Stimulated activated CD4-positive, alpha-beta T cell treated with anti-CD3 and anti-CD28 coated beads, Interleukin-4, amount 100 ng/mL, for 4 hours (primary cell): ENCODE results near the gene PTPRM.

Experiments used
- DNase-seq, 2 experiments: peaks; one replicate each; pipeline ENCODE4 v3.0.0-alpha.2; 2020

PTPRM gene

GRCh38 chr18:7676253-7676873, 109.2 kb downstream of the PTPRM start:
- DNase-seq, result no peak

- DNase-seq, result no peak
These were observed 109.9 kb downstream of the PTPRM start for GRCh38 chr18:7677001-7677400.

- DNase-seq, result no peak
These were observed 110.3 kb downstream of the PTPRM start for GRCh38 chr18:7677424-7677823.

- DNase-seq, result no peak
These were observed 111.3 kb downstream of the PTPRM start for GRCh38 chr18:7678389-7678788.

- DNase-seq, result no peak
These were observed 111.7 kb downstream of the PTPRM start for GRCh38 chr18:7678801-7679200.

DNA sequence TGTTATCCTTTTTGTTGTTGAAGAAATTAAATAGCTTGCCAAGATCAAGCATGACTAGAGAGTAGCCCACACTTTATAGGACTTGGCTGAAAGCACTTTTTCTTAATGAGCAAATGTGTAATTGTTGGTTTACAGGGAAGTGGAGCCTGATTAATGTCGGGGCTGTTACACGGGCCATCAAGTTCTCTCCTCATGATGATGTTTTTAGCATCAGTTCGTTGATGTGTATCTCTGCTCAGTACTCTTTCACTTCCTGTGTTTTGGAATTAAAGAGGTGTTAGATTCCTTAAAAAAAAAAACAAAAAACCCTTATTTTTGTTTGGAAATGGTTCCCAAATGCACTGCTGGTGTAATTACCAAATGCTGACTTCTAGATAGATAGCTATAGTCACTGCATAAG, 114.2 kb downstream of the PTPRM start:
- no peak for DNase-seq

- DNase-seq, result no peak
These were observed 115.2 kb downstream of the PTPRM start for GRCh38 chr18:7682321-7682720.

DNA sequence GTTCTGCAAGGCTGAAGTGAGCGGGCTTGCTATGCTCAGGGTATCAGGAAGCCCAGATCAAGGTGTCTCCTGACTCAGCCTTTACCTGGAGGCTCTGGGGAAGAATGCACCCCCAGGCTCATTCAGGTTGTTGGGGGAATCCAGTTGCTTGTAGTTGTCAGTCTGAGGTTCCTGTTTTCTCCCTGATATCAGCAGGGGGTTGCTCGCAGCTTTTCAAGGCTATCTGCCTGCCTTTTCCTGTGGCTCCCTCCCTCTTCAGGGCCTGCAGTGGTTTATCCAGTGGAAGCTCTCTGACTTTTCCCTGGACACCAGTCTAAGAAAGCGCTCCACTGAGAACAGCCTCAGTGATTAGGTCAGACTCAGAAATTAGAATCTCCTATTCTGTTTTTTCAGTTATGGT, 116.6 kb downstream of the PTPRM start:
- no peak for DNase-seq

DNA sequence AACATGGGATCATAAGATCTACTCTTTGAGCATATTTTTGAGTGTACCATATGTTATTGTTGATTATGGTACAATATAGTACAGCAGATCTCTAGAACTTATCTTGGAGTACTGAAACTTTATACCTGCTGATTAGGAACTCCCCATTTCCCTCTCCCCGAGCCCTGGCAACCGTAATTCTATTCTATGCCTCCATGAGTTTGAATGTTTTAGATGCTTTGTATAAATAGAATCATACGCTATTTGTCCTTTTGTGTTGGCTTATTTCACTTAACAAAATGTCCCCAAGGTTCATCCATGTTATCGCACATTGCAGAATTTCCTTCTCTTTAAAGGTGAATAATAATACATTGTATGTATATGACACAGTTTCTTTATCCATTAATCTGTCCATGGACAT, 117.2 kb downstream of the PTPRM start:
- no peak for DNase-seq

GRCh38 chr18:7684966-7685365, 117.8 kb downstream of the PTPRM start:
- no peak for DNase-seq

DNA sequence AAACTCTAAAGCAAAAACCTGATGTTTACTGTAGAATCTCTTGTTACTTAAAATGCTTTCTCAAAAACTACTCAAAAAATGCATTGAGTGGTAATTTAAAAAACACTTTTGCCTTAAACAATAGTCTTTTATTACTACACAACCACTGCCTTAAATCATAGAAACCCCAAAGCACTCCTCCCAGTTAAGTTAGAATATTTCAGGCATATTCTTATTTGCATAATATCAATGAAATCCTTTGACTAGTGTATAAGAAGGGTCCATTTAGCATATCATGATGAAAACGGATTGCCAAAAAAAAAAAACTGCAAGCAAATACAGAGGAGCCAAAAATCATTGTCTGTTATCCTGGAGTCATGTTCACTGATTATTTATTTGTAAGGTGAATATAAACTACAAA, 119.2 kb downstream of the PTPRM start:
- DNase-seq, result no peak

GRCh38 chr18:7688580-7688979, 121.5 kb downstream of the PTPRM start:
- no peak for DNase-seq

GRCh38 chr18:7691206-7691605, 124.1 kb downstream of the PTPRM start:
- DNase-seq, result no peak

GRCh38 chr18:7696780-7697179, 129.7 kb downstream of the PTPRM start:
- DNase-seq, result no peak

DNA sequence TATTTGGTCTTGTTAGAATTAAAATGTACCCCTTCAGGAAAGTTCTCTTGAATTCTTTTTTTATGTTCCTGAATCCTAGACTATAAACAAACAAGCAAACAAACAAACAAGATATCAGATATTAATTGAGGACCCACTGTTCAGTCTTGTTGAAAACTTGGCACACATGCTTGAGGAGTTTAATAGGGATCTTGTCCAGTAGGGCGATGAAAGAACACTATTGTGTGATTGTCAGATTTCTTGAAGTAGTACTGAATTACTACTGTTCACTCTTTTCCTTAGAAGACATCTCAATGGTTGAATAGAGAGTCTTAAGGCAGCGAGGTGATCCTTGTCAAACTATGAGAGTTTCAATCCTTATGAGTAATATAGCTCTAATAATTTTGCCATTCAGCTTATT, 130.2 kb downstream of the PTPRM start:
- no peak for DNase-seq

- DNase-seq, result no peak
These were observed 144.4 kb downstream of the PTPRM start for GRCh38 chr18:7711495-7711894.

DNA sequence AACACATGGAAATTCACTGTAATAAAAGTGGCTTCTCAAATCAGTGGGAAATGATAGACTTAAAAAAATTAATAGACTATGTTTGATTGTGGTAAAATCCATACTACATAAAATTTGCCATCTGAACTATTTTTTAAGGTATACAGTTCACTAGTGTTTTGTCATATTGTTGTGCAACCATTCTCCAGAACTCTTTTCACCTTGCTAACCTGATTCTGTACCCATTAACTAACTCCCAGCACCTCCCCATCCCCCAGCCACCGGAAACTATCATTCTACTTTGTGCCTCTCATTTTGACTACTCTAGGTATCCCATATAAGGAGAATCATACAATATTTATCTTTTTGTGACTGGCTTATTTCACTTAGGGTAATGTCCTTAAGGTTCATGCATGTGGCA, 153.3 kb downstream of the PTPRM start:
- no peak for DNase-seq

GRCh38 chr18:7721532-7721931, 154.4 kb downstream of the PTPRM start:
- no peak for DNase-seq

- no peak for DNase-seq
These were observed 155.8 kb downstream of the PTPRM start for GRCh38 chr18:7722955-7723354.

- DNase-seq, result no peak
These were observed 156.4 kb downstream of the PTPRM start for GRCh38 chr18:7723558-7723957.

DNA sequence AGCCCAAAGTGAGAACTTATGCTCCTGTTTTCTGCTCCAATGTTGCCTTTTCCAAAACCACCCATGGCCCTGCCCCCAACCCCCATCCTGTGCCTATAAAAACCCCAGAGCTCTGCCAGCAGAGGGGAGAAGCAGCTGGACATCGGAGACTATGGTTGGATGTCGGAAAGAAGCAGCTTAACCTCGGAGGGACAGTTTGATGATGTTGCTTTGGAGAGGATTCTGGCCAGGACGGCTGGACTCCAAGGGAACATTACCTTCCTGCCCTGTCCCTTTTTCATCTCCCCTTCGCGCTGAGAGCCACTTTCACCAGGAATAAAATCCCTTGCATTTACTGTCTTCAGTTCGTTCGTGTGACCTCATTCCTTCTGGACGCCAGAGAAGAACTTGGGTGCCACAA, 158.4 kb downstream of the PTPRM start:
- DNase-seq, result no peak

- no peak for DNase-seq
These were observed 158.8 kb downstream of the PTPRM start for GRCh38 chr18:7725897-7726296.

DNA sequence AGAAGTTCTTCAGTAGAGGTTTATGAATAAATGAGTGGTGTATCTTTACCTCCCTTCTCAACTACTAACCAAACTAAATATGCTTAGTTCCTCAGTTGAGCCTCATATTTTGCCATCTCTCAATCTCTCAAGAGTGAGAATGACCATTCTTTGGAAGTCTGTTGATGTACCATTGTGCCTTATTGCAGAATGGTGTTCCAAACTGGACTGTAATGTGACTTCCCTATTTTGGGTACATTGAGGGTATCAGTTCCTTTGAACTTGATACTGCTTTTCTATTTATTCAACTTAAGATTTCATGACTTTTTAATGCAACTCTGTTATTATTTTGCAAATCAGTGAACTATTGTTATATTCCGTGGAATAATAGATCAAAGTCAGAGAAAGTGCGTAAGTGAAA, 159.4 kb downstream of the PTPRM start:
- no peak for DNase-seq

GRCh38 chr18:7727361-7728076, 160.4 kb downstream of the PTPRM start:
- no peak for DNase-seq

DNA sequence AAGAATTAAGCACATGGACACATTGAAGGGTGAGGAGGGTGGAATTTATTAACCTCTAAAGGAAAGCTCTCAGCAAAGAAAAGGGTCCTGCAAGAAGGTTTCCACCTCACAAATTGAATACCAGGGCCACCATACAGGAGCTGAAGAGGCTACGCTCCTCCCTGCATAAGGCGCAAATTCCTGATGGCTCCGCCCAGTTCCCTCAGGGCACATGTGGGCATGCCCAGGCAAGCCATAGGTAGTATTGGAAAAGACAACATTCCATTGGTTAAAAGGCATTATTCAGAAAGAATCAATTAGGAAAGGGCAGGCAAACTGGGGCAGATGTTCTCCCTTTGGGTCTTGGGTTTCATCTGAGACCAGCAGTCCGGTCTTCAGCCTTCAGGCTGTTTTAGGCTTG, 161.2 kb downstream of the PTPRM start:
- DNase-seq, result no peak
